Activated CD8-positive, alpha-beta memory T cell treated with anti-CD3 and anti-CD28 coated beads for 4 hours (primary cell): ENCODE results near the gene SOCS1.

Source experiments
- DNase-seq, 2 donors: peaks; one replicate each; pipeline ENCODE4 v3.0.0-alpha.2; 2020; ENCODE audit warnings: low read depth in 2 of 2

SOCS1 gene

DNA sequence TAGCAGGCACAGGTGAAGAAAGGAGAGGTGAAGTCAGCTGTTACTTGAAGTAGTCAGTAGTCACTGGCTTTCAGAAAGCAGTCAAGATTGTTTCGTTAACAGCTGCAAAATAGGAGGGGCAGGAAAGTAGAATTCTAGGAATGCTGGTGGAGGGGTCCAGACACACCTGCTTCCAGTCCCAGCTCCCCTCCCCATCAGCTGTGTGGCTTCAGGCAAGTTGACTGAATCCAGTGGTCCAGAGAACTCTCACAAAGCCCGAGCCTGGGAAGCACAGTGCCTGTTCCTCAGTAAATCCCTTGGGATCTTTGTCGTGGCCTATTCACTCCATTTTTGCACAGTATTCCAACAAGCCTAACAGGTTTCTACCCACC is 4.6 kb upstream of the SOCS1 start:
- no peak for DNase-seq

- no peak for DNase-seq
Measured at GRCh38 chr16:11259655-11260595, 3.9 kb upstream of the SOCS1 start.

- no peak for DNase-seq
Measured at GRCh38 chr16:11258553-11259492, 2.8 kb upstream of the SOCS1 start.

GRCh38 chr16:11257131-11257938 is 1.3 kb upstream of the SOCS1 start:
- no peak for DNase-seq

- no peak for DNase-seq
Measured at GRCh38 chr16:11256661-11257130, 692 bp upstream of the SOCS1 start.

DNA sequence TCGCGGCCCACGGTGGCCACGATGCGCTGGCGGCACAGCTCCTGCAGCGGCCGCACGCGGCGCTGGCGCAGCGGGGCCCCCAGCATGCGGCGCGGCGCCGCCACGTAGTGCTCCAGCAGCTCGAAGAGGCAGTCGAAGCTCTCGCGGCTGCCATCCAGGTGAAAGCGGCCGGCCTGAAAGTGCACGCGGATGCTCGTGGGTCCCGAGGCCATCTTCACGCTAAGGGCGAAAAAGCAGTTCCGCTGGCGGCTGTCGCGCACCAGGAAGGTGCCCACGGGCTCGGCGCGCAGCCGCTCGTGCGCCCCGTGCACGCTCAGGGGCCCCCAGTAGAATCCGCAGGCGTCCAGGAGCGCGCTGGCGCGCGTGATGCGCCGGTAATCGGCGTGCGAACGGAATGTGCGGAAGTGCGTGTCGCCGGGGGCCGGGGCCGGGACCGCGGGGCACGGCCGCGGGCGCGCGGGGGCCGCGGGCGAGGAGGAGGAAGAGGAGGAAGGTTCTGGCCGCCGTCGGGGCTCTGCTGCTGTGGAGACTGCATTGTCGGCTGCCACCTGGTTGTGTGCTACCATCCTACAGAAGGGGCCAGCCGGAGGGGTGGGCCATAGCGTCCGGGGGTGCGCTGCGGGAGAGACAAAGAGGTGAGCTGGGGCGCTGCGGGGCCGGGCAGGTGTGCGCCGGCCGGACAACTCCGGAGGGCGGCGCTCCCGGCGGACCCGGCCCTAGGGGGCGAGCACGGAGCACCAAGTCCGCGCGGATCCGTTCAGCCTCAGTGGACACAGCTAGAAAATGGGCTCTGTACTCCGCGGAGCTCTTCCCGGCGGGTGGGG is 879 bp downstream of the SOCS1 start:
- no peak for DNase-seq

DNA sequence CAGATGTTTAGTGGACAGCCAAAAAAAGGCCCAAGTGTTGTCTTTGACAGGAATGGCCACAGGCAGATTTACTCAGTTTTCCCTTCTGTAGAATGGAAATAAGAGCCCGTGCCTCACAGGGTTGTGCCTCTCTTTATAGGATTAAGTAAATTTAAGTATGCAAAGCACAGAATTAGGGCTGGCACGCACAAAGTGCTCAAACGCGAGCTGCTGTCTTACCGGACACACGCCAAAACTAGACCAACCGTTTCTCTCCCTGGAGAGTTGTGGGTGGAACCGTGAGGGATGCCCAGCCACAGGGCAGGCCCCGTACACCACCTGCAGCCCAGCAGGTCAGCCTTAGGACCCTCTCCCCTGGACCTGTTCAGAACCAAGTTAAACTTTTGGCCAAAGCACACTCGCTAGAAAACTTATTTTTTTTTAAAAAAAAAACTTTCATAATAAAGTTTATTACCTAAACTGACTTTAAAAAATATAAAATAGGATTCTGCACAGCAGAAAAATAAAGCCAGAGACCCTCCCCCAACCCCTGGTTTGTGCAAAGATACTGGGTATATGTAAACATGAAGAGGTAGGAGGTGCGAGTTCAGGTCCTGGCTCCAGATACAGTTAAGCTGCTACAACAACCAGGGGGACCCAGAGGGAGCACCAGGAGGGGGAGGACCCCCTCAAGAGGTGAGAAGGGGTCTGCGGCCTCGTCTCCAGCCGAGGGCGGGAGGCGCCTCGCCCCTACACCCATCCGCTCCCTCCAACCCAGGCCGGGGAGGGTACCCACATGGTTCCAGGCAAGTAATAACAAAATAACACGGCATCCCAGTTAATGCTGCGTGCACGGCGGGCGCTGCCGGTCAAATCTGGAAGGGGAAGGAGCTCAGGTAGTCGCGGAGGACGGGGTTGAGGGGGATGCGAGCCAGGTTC is 1.8 kb downstream of the SOCS1 start:
- DNase-seq = no peak

DNA sequence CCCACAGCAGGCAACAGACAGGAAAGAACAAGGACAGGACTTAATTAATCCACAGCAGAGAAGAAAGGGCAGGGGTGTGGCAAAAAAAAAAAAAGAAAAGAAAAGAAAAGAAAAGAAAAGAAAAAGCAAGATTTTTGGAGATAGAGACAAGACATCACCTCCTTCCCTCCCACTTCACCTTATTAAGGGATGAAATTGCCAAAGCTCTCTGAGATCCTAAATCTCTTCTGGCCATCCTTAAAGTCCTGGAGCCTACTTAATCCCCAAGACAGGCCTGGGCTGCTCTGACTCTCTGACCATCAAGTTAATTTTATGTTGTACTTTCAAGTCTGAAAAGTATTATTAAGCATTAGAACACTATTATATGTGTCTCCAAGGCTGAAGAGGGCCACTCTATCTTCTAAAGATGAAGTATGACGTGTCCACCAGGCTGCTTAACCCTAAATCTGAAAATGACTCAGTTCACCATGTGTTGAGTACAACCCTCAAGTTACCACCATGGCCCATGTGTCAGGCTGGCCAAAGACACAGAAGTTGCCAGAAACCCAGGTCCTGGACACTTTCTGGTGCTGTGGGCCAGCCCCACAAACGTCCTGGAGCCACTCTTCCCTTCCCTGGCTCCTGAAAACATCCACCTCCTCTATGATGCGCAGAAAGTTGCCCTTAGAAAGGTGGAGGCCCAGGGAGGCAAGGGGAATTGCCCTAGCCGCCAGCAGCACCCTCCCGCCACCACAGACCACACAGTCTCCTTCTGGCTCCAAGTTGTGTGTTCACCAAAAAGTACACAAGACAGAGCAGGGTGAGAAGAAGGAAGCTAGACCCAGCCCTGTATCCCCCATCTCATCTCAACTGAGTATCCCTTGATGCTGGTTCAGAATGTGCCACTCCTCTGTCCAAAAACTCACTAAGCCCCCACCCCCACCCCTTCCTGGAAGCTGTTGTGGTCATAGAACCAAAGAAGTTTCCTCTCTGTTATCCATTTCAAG is 2.7 kb downstream of the SOCS1 start:
- no peak for DNase-seq

DNA sequence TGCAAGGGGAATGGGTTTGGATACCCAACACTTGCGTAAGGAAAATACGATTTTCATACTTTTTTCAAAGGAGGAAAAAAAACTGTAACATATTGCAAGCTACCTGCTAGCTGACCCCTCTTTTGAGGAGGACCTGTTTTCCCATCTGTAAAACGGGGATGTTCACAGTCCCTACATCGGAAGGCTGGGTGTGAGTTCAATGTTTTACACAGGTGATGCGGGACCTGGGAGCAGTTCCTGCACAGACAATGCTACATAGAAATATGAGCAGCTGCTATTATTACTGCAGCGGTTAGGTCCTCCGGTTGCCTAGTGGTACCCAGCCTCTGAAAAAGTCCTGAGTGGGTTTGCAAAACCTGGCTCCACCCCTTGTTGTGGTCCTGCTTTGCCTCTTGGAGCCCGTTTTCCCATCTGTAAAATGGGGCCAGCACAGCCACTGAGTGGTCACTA is 3.5 kb downstream of the SOCS1 start:
- no peak for DNase-seq

GRCh38 chr16:11251525-11252481 is 4.2 kb downstream of the SOCS1 start:
- peak; percentile 60 to 73 for DNase-seq

DNA sequence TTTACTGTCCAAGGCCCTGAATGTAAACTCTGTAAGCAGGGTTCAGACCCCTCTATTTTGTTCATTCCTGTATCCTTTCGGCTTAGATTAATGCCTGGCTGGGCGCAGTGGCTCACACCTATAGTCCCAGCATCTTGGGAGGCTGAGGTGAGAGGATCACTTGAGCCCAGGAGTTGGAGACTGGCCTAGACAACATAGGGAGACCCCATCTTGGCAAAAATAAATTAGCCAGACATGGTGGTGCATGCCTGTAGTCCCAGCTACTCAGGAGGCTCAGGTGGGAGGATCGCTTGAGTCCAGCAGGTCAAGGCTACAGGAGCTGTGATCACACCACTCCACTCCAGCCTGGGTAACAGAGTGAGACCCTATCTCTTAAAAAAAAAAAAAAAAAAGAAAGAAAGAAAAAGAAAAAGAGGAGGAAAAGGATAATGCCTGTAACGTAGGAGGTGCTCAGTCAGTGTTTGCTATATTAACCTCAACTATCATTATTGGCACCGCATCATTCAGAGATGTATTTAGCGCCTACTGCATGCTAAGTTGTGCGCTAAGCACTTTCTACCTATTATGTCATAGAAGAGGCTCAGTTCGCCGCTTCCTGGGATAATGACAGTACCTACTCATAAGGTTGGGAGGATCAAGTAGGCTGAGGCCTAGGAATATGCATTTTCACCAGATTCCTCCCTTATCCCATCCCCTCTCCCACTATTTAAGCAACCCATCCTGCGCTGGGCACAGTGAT is 5.0 kb downstream of the SOCS1 start:
- no peak for DNase-seq

- DNase-seq = no peak
Measured at GRCh38 chr16:11250091-11250785, 5.8 kb downstream of the SOCS1 start.

DNA sequence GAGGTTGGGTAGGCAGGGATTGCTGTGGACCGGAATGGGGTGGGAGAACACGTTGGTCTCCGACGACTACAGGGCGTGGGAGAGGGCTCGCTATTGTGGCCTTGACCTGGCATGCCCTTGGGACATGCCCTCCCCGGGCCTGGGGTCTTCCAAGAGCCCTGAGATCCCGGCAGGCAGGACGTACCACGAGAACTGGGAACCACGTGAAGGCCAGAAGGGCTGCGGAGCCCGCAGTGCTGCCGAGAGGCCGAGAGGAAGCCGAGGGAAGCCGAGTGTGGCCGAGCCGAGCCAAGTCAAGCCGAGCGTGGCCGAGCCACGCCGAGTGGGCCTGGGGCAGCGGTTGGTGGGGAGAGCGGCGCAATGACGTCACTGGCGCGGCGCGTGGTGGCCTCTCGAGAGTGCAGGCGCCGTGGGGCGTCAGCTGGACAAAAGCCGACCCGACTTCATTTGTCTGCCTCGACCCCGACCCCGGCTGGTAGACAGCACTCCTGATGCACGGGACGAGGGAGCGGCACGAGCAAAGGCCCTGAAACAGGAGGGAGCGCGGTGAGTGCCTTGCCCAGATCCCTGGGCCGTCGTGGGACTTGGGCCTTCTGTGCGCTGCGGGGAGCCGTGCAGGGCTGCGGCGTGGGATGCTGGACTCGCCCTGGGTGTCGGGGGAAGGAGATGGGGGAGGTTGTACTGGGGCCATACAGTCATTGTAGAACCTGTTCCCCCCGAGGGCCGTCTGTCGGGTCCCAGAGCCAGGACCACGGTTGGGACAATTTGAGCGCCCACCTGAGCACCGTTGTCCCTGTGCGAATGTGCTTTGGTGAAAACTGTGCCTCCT is 6.6 kb downstream of the SOCS1 start:
- DNase-seq = no peak

DNA sequence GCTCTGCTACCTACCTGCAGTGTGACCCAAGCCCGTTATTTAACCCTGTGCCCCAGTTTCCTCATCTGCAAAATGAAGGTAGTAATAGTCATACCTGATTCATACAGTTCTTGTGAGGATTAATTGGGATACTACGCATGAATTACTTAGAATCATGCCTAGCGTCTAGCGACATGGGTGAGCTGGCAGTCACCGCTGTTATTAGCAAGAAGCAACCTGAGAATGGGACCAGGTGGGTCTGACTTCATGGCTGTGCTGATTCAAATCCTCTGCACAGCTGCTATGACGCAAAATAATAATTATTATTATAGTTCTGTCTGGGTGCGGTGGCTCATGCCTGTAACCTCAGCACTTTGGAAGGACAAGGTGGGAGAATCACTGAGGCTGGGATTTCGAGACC is 7.9 kb downstream of the SOCS1 start:
- no peak for DNase-seq

- DNase-seq = no peak
Measured at GRCh38 chr16:11245988-11246387, 10.0 kb downstream of the SOCS1 start.
